ENCODE measurements around the gene HOXB2. TPM values are rescaled to one million over a fixed set of nuclear protein-coding genes. Genes with fewer than 3 reads are reported as not detected.

Gene HOXB2
- total RNA-seq, 2 donors from 2014 or later, result 4.1 to 9.5 TPM

DNA sequence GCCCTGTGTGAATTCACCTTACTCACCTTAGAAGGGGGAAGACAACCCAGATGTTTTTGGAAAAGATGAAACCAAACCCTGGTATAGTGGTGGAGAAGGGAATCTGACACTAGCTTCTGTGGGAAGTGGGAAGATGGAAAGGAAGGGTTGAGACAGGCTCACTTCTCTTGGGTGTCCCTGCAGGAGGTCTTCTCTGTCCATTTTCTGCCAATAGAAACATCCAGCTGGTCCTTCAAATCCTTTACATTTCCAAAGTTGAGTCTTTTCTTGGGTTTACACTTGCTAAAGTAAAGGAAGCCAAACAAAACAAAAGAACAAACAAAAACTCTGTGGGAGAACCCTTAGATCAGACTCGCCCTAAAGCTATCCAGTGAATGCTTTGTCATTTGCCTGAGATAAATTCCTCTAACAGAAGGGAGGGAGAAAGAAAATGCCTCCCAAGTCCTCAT lies 24.3 kb downstream of the HOXB2 start:
- Histone ChIP-seq H3K4me3 (no peak overlapping the region), H3K9me3 (no peaks in the 10 kb centered on the region), H3K36me3 (no peaks in the 10 kb centered on the region), H3K27ac (no peak overlapping the region), H3K27me3 (replicated peaks; ENCODE audit: insufficient read depth) (no peaks in the 10 kb centered on the region), H3K4me1 (replicated peaks) (no peaks in the 10 kb centered on the region)
- DNase-seq (ENCODE audit: low spot score), result no peak
- intact Hi-C loops (cut with DNase I), result no loop called here
- 53% methylated on average over 1 of the region's 1 CpG for WGBS
- TF ChIP-seq, protein P1, sequence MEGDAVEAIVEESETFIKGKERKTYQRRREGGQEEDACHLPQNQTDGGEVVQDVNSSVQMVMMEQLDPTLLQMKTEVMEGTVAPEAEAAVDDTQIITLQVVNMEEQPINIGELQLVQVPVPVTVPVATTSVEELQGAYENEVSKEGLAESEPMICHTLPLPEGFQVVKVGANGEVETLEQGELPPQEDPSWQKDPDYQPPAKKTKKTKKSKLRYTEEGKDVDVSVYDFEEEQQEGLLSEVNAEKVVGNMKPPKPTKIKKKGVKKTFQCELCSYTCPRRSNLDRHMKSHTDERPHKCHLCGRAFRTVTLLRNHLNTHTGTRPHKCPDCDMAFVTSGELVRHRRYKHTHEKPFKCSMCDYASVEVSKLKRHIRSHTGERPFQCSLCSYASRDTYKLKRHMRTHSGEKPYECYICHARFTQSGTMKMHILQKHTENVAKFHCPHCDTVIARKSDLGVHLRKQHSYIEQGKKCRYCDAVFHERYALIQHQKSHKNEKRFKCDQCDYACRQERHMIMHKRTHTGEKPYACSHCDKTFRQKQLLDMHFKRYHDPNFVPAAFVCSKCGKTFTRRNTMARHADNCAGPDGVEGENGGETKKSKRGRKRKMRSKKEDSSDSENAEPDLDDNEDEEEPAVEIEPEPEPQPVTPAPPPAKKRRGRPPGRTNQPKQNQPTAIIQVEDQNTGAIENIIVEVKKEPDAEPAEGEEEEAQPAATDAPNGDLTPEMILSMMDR (IDR thresholded peaks at IDR 0.05), result no peak
- no peak for TF ChIP-seq POLR2A (IDR thresholded peaks at IDR 0.05)
- TF ChIP-seq POLR2AphosphoS5 (IDR thresholded peaks at IDR 0.05), result no peak

GRCh38 chr17:48519427-48519826 lies 25.5 kb downstream of the HOXB2 start:
- no peak for TF ChIP-seq POLR2AphosphoS5 (IDR thresholded peaks at IDR 0.05)
- no peak for TF ChIP-seq POLR2A (IDR thresholded peaks at IDR 0.05)
- TF ChIP-seq, protein P1 (IDR thresholded peaks at IDR 0.05), result no peak
- Histone ChIP-seq H3K36me3 (no peaks in the 10 kb centered on the region), H3K4me3 (no peak overlapping the region), H3K4me1 (replicated peaks) (no peaks in the 10 kb centered on the region), H3K9me3 (no peaks in the 10 kb centered on the region), H3K27ac (no peak overlapping the region), H3K27me3 (replicated peaks; ENCODE audit: insufficient read depth) (no peaks in the 10 kb centered on the region)
- no peak for DNase-seq (ENCODE audit: low spot score)
- WGBS, result 93% methylated on average over 5 of the region's 5 CpGs
- intact Hi-C loops (cut with DNase I), result no loop called here

GRCh38 chr17:48517478-48517877 lies 27.4 kb downstream of the HOXB2 start:
- H3K9me3 ChIP-seq, result no peaks in the 10 kb centered on the region
- whole genome bisulfite sequencing, result 27% methylated on average over 3 of the region's 3 CpGs
- intact Hi-C loops (cut with DNase I), result no loop called here
- H3K4me1 ChIP-seq (replicated peaks), result no peaks in the 10 kb centered on the region
- no peak overlapping the region for H3K4me3 ChIP-seq
- no peaks in the 10 kb centered on the region for H3K27me3 ChIP-seq (replicated peaks; ENCODE audit: insufficient read depth)
- TF ChIP-seq POLR2AphosphoS5 (IDR thresholded peaks at IDR 0.05) (no peak), POLR2A (IDR thresholded peaks at IDR 0.05) (no peak)
- TF ChIP-seq, protein P1 (IDR thresholded peaks at IDR 0.05), result no peak
- H3K36me3 ChIP-seq, result no peaks in the 10 kb centered on the region
- DNase-seq (ENCODE audit: low spot score), result no peak
- H3K27ac ChIP-seq, result no peak overlapping the region

- WGBS, result 36% methylated on average over 3 of the region's 3 CpGs
These were observed 28.7 kb downstream of the HOXB2 start for GRCh38 chr17:48515925-48516900.

GRCh38 chr17:48514477-48514876 lies 30.4 kb downstream of the HOXB2 start:
- Histone ChIP-seq H3K36me3 (no peaks in the 10 kb centered on the region), H3K4me1 (replicated peaks) (no peaks in the 10 kb centered on the region), H3K27me3 (replicated peaks; ENCODE audit: insufficient read depth) (no peaks in the 10 kb centered on the region), H3K4me3 (no peak overlapping the region), H3K9me3 (no peaks in the 10 kb centered on the region), H3K27ac (no peak overlapping the region)
- DNase-seq (ENCODE audit: low spot score), result no peak
- 86% methylated on average over 2 of the region's 2 CpGs for WGBS
- intact Hi-C loops (cut with DNase I), result no loop called here
- TF ChIP-seq, protein P1 (IDR thresholded peaks at IDR 0.05), result no peak
- TF ChIP-seq POLR2A (IDR thresholded peaks at IDR 0.05) (no peak), POLR2AphosphoS5 (IDR thresholded peaks at IDR 0.05) (no peak)

More at GRCh38 chr17:48515925-48516900, 28.7 kb downstream of the HOXB2 start:
- H3K36me3 ChIP-seq, result no peaks in the 10 kb centered on the region
- no peak overlapping the region for H3K4me3 ChIP-seq
- H3K27me3 ChIP-seq (replicated peaks; ENCODE audit: insufficient read depth), result no peaks in the 10 kb centered on the region
- intact Hi-C loops (cut with DNase I), result no loop called here
- H3K9me3 ChIP-seq, result no peaks in the 10 kb centered on the region
- no peaks in the 10 kb centered on the region for H3K4me1 ChIP-seq (replicated peaks)
- no peak for DNase-seq (ENCODE audit: low spot score)
- no peak for TF ChIP-seq POLR2A (IDR thresholded peaks at IDR 0.05)
- no peak overlapping the region for H3K27ac ChIP-seq

Data from prostate gland (tissue), 2 donors.